Activated CD4-positive, alpha-beta T cell treated with anti-CD3 and anti-CD28 coated beads, Interleukin-2, amount 10 ng/mL, durations not matched to agents 7 days and 5 days (primary cell): ENCODE results near the gene SRRM4. TPM values are rescaled to one million over a fixed set of nuclear protein-coding genes. Genes with fewer than 3 reads are reported as not detected.

Source experiments
- CTCF ChIA-PET: fragments of 350-600 bp; sonication (Branson Sonifier 250); formaldehyde crosslinking; loops from one replicate; lab custom pipeline; 2021; ENCODE audit warnings: antibody characterized with exemption; lab: Charles Lee
- POLR2A ChIA-PET: fragments of 350-600 bp; sonication (Branson Sonifier 250); formaldehyde crosslinking; loops from one replicate; lab custom pipeline; 2021; ENCODE audit warnings: antibody characterized with exemption; lab: Charles Lee
- DNase-seq: peaks from one replicate; pipeline ENCODE4 v3.0.0-alpha.2; 2020
- H3K27ac Mint-ChIP-seq: one replicate; pipeline ENCODE4 v1.8.0; 2021; ENCODE audit warnings: mild to moderate bottlenecking, moderate library complexity, mixed read lengths
- H3K27me3 Mint-ChIP-seq: one replicate; pipeline ENCODE4 v1.8.0; 2021; ENCODE audit warnings: mixed read lengths
- H3K36me3 Mint-ChIP-seq: one replicate; pipeline ENCODE4 v1.8.0; 2021; ENCODE audit warnings: low read depth, mixed read lengths
- H3K4me1 Mint-ChIP-seq: one replicate; pipeline ENCODE4 v1.8.0; 2021; ENCODE audit warnings: mixed read lengths
- H3K4me3 Mint-ChIP-seq: one replicate; pipeline ENCODE4 v1.8.0; 2021; ENCODE audit warnings: mild to moderate bottlenecking, moderate library complexity, mixed read lengths
- H3K9me3 Mint-ChIP-seq: one replicate; pipeline ENCODE4 v1.8.0; 2021; ENCODE audit warnings: mixed read lengths
- total RNA-seq, 2 experiments: library from RNA; stranded (reverse); gene quantifications; one replicate each; pipeline ENCODE4 v1.2.3, GENCODE V29; 2021

The SRRM4 gene
- total RNA-seq, 2 experiments from 2014 or later: not detected

DNA sequence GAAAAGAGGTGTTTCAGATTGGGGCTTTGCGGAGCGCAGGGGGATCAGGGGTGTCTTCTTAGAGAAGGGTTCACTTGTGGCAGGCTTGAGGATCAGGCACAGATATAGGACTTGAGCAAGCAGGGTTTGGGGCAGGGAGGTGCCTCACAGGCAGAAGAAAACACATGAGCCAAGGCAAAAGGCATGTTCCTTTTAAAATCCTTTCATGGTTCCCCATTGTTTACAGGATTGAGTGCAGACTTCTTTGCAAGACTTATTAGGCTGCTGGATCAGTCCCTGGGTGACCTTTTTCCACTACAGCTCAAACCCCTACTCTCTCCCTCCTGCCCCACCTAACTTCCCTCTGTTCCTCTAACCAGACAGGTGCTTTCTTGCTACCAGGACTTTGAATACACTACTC, 217.1 kb downstream of the SRRM4 start:
- H3K27ac Mint-ChIP-seq: no peak overlapping the region
- DNase-seq: no peak
- ChIA-PET POLR2A (no interaction called here), CTCF (no interaction called here)
- H3K4me1 Mint-ChIP-seq: no peaks in the 10 kb centered on the region
- no peak overlapping the region for H3K4me3 Mint-ChIP-seq
- no peaks in the 10 kb centered on the region for H3K9me3 Mint-ChIP-seq
- no peaks in the 10 kb centered on the region for H3K27me3 Mint-ChIP-seq
- H3K36me3 Mint-ChIP-seq: no peaks in the 10 kb centered on the region

DNA sequence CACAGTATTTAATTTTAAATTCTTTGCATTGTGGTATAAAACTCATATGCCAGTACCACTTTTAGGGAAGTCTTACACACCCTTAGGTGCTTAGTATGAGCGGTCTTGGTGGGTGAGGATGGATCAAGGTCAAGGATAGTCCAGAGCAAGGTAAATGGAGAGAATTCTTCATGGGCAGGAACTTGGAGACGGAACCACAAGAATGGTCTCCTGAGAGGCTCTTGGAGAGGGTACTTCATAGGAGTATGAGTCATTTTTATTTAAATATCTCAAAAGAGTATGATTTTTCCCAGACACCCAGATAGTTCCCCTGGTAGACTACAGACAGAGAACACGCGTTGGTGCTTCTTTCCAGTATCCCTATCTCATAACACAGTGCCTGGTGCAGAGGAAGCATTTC, 219.3 kb downstream of the SRRM4 start:
- Mint-ChIP-seq H3K27me3 (no peaks in the 10 kb centered on the region), H3K4me1 (no peaks in the 10 kb centered on the region), H3K27ac (no peak overlapping the region), H3K9me3 (no peaks in the 10 kb centered on the region), H3K4me3 (no peak overlapping the region), H3K36me3 (no peaks in the 10 kb centered on the region)
- POLR2A ChIA-PET: no interaction called here
- CTCF ChIA-PET: no interaction called here
- no peak for DNase-seq

DNA sequence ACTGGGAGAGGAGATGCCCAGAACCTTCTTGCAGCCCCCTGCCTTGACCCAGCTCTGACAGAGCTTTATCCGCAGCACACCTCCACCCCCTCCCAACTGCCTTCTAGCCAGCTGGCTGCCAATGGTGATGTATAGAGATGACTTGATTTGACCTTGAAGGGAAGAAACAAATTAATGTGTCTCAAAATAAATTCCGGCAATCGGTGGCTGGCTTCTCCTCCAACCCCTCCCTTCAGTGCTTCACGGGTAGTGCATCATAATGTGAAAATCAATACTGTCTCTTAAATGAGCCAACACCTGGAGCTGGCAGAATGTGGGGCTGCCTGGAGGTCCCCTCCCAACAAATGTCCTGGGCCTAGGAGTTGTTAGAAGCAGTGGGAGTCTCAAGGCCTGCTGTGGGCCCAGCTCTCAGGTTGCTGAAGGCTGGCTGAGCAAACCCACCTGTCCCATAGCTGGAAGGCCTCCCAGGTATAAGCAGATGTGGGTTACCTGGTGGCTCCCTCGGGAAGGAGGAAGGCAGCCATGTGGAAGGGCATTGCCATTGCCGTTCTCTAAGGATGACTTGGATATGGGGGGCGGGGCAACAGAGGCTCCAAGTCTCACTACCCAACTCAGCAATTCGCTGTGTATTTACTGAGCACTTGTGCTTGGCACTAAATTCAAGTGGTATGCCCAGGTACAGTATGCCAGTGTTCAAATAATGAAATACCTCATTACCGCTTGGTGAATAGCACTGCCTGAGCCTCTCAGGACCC, 220.6 kb downstream of the SRRM4 start:
- no peak for DNase-seq
- H3K9me3 Mint-ChIP-seq: no peaks in the 10 kb centered on the region
- no peaks in the 10 kb centered on the region for H3K4me1 Mint-ChIP-seq
- CTCF ChIA-PET: interaction anchor here (1.0 kb wide), 1 partner anchor 166 kb away, joined by 3 read pairs; no protein-coding TSS in a partner anchor
- H3K27me3 Mint-ChIP-seq: no peaks in the 10 kb centered on the region
- H3K4me3 Mint-ChIP-seq: no peak overlapping the region
- POLR2A ChIA-PET: no interaction called here
- H3K27ac Mint-ChIP-seq: no peak overlapping the region
- no peaks in the 10 kb centered on the region for H3K36me3 Mint-ChIP-seq

DNA sequence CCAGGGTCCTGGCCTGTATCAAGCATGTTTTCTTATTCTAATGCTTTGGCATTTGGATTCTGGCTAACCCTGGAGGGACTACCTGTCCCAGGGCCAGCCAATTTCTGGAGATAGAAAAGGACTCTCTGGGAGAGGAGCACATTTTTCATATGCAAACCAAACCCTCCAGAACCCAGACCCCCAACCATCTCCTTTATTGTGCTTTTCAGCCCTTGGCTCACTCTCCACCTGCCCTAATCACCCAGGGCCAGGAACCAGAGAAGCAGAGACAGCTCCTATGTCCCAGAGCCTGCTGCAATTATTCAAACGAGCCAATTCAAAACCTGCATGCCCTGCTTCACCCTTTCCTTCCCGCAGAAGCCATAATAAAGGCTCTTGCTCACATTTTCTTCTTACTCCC, 221.2 kb downstream of the SRRM4 start:
- Mint-ChIP-seq H3K9me3 (no peaks in the 10 kb centered on the region), H3K27ac (no peak overlapping the region), H3K4me3 (no peak overlapping the region), H3K27me3 (no peaks in the 10 kb centered on the region), H3K4me1 (no peaks in the 10 kb centered on the region), H3K36me3 (no peaks in the 10 kb centered on the region)
- DNase-seq: no peak
- ChIA-PET POLR2A (no interaction called here), CTCF (no interaction called here)

DNA sequence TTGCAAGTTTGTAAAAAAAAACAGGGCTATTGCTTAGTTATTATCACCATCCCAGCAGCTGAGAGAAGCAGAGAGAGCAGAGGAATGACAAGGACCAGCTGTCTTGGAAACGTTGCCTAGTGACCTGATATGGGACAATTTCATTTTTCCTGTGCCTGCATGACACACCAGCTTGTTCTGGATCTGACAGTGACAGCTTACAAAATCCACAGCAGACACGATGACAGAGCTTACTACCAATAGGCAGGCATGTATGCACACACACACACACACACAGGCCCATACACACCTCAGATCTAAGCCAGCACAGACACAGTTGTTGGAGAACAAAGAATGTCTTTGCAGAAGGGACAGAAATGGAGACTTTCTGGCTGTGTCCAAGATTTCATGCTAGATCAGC, 222.8 kb downstream of the SRRM4 start:
- CTCF ChIA-PET: no interaction called here
- Mint-ChIP-seq H3K4me1 (no peaks in the 10 kb centered on the region), H3K9me3 (no peaks in the 10 kb centered on the region), H3K4me3 (no peak overlapping the region), H3K27ac (no peak overlapping the region), H3K36me3 (no peaks in the 10 kb centered on the region), H3K27me3 (no peaks in the 10 kb centered on the region)
- POLR2A ChIA-PET: no interaction called here
- no peak for DNase-seq

DNA sequence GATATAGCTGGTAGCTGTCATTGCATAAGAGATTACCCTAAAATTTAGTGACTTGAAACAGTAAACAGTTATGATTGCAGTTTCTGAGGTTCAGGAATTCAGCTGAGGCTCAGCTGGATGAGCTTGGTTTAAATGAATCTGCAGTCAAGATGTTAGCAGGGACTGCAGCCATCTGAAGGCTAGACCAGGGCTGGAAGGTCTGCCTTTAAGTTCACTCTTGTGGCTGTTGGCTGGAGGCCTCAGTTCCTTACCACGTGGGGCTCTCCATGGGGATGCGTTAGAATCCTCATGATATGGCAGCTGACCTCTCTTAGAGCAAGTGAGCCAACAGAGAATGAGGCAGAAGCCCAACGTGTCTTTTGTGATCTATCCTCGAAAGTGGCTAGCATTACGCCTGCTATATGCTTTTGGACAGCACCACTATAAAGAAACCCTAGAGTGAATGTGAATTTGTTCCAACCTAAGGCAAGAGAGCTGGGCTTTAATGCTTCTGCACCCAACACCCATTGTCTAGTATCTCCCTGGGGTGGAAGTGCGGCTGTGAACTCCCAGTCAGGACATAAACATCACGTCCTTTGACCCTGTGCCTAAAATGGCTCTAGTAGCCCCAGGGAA, 223.4 kb downstream of the SRRM4 start:
- no peak overlapping the region for H3K4me3 Mint-ChIP-seq
- no peak for DNase-seq
- H3K36me3 Mint-ChIP-seq: no peaks in the 10 kb centered on the region
- H3K4me1 Mint-ChIP-seq: no peaks in the 10 kb centered on the region
- H3K27me3 Mint-ChIP-seq: no peaks in the 10 kb centered on the region
- ChIA-PET POLR2A (no interaction called here), CTCF (interaction anchor here (0.8 kb wide), 1 partner anchor 11 kb away, joined by 3 read pairs; no protein-coding TSS in a partner anchor)
- no peak overlapping the region for H3K27ac Mint-ChIP-seq
- no peaks in the 10 kb centered on the region for H3K9me3 Mint-ChIP-seq

DNA sequence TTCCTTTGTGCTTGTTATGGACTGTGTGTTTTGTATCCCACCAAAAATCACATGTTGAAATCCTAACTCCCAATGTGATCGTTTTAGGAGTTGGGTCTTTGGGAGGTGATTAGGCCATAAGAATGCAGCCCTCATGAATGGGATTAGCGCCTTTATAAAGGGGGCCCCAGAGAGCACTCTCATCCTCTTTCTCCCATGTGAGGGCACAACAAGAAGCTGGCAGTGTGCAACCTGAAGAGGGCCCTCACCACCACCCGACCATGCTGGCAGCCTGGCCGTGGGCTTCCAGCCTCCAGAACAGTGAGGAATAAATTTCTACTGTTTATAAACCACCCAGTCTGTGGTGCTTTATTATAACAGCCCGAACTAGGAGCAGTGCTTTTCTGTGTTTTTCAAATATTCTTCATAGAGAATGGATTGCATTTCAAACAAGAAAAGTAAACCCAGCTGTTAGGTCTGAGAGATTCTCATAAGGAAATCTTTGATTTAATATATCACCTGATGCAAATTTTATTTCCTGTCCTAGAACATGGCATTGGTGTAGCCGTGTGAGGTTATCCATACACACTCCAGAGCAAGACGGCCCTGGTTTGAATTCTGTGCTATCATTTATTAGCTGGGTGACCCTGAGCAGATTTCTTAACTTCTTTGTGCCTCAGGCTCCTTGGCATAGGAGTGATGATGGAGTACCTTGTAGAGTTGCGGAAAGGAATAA, 225.2 kb downstream of the SRRM4 start:
- ChIA-PET CTCF (no interaction called here), POLR2A (no interaction called here)
- Mint-ChIP-seq H3K4me1 (no peaks in the 10 kb centered on the region), H3K9me3 (no peaks in the 10 kb centered on the region), H3K27me3 (no peaks in the 10 kb centered on the region), H3K36me3 (no peaks in the 10 kb centered on the region), H3K4me3 (no peak overlapping the region), H3K27ac (no peak overlapping the region)
- DNase-seq: no peak

DNA sequence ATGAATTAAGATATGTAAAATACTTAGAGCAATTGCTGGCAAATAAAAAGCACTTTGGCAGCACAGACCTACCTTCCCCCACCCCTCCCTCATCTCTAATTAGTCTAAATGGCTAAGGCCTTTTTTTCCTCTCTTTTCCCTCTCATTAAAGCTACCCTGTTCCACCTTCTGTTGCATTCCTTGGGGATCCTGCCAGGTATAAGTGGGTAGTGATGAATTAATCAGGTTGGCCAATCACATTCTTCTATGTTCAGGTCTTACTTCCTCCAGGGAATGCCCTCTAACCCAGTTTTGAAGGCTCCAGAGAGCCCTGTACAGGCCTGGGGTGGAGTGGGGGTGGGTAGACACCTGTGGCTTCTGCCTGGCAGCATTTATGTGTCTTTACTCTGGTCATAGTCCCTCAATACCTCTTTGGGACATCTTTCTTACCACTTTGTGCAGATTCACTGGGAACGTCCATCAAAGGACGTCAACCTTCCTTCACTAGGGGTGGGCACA, 225.8 kb downstream of the SRRM4 start:
- Mint-ChIP-seq H3K9me3 (no peaks in the 10 kb centered on the region), H3K4me1 (no peaks in the 10 kb centered on the region), H3K4me3 (no peak overlapping the region), H3K27ac (no peak overlapping the region), H3K27me3 (no peaks in the 10 kb centered on the region), H3K36me3 (no peaks in the 10 kb centered on the region)
- ChIA-PET POLR2A (no interaction called here), CTCF (no interaction called here)
- no peak for DNase-seq

DNA sequence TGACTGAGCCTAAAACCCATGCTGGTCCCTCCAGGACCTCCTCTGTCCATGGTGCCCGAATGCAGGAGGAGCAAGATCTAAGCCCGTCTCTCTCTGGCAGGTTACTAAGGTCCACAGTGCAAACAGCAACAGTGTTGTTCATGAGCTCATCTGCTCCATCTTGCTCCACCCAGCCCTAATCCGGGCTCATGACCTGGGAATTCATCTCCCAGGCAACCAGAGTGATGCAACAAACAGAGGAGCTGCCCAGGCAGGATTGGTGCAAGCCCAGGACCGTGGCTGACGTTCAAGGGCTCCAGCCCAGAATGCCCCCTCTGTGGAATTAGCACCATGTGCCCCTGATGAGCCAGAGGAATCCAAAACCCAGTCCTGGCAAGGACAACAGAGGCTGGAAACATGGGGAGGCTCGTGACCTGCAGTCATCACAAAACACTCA, 227.3 kb downstream of the SRRM4 start:
- Mint-ChIP-seq H3K36me3 (no peaks in the 10 kb centered on the region), H3K4me1 (no peaks in the 10 kb centered on the region), H3K4me3 (no peak overlapping the region), H3K27ac (no peak overlapping the region), H3K27me3 (no peaks in the 10 kb centered on the region), H3K9me3 (no peaks in the 10 kb centered on the region)
- CTCF ChIA-PET: no interaction called here
- no peak for DNase-seq
- POLR2A ChIA-PET: no interaction called here

DNA sequence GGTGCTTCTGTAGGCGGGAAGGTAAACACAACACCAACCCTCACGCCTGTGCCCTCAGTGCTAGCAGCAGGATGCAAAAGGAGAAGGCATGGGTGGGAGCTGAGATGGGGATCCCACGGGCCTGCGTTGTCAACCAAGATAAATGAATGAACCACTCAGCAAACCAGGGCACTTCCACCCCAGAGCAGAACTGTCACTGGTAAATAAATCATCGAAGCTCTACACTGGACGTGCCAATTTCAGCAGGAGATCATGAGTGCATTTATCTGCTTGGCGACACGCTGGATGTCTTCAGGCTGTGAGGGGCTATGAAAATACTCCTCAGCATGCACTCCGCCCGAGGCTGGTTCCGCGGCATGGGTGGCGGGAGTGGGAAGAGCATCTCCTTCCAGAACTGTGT, 230.5 kb downstream of the SRRM4 start:
- no peak for DNase-seq

More for the DNA sequence above, 230.5 kb downstream of the SRRM4 start:
- Mint-ChIP-seq H3K4me3 (no peak overlapping the region), H3K36me3 (no peaks in the 10 kb centered on the region), H3K27me3 (no peaks in the 10 kb centered on the region), H3K4me1 (no peaks in the 10 kb centered on the region), H3K27ac (no peak overlapping the region), H3K9me3 (no peaks in the 10 kb centered on the region)
- CTCF ChIA-PET: no interaction called here
- POLR2A ChIA-PET: no interaction called here

Other genes with a start within 250 kb of the SRRM4 start
- not detected for gene HSPB8, start 197.4 kb downstream of the SRRM4 start, total RNA-seq